HEK293 (cell line): ENCODE data around the gene MAGEF1.

Source experiments
- CTCF ChIA-PET: fragments of 350-600 bp; formaldehyde crosslinking; extraction: SDS; loops from one replicate; lab custom pipeline; 2021; ENCODE audit warnings: antibody characterized with exemption; lab: Yijun Ruan, JAX
- POLR2A ChIA-PET: fragments of 300-600 bp; formaldehyde crosslinking; extraction: SDS; loops from one replicate; lab custom pipeline; 2020; ENCODE audit warnings: antibody characterized with exemption, inconsistent platforms; lab: Yijun Ruan, JAX
- H3K27ac ChIP-seq: fragments of 200-500 bp; sonication (Bioruptor generic); 2 replicates; pipeline ENCODE4 v1.5.1; 2014; ENCODE audit warnings: low read depth, low read length, control low read depth, inconsistent platforms; ENCODE audit errors: extremely low read depth
- H3K36me3 ChIP-seq, 2 experiments: fragments of 200-500 bp in 1 of 2; sonication (Bioruptor generic) in 1 of 2; 1 replicate in 1 of 2; 2 replicates in 1 of 2; pipeline ENCODE4 v1.5.1; 2014 to 2017; ENCODE audit warnings: inconsistent platforms in 2 of 2, low read length in 2 of 2; ENCODE audit not compliant: control insufficient read depth in 2 of 2, insufficient read depth in 1 of 2
- H3K4me1 ChIP-seq: fragments of 200-500 bp; sonication (Bioruptor generic); 2 replicates; pipeline ENCODE4 v1.5.1; 2014; ENCODE audit warnings: mild to moderate bottlenecking, low read length, inconsistent platforms; ENCODE audit not compliant: control insufficient read depth, insufficient read depth
- H3K4me3 ChIP-seq: 2 replicates; pipeline ENCODE4 v1.5.1; 2011; ENCODE audit warnings: low read depth, mild to moderate bottlenecking, control low read depth, low read length, moderate library complexity
- H3K9me3 ChIP-seq: fragments of 200-500 bp; sonication (Bioruptor generic); 2 replicates; pipeline ENCODE4 v1.5.1; 2014; ENCODE audit warnings: low read depth, low read length, inconsistent platforms; ENCODE audit not compliant: control insufficient read depth, insufficient read depth
- GLI4 ChIP-seq: fragments of 450-650 bp; formaldehyde crosslinking; IDR thresholded peaks from 2 replicates; pipeline ENCODE4 v1.5.1; 2016; ENCODE audit warnings: missing biosample characterization, missing genetic modification characterization
- HOXA7 ChIP-seq: sonication (generic); formaldehyde crosslinking; IDR thresholded peaks from 2 replicates; pipeline ENCODE4 v1.8.1; 2022; ENCODE audit warnings: missing genetic modification reagents, borderline replicate concordance
- SALL2 ChIP-seq: fragments of 450-650 bp; formaldehyde crosslinking; IDR thresholded peaks from 2 replicates; pipeline ENCODE4 v1.5.0; 2017; ENCODE audit warnings: missing biosample characterization, mild to moderate bottlenecking, missing genetic modification characterization, borderline replicate concordance
- ZFHX2 ChIP-seq: fragments of 450-650 bp; formaldehyde crosslinking; conservative IDR thresholded peaks from 2 replicates; pipeline ENCODE4 v1.5.1; 2016; ENCODE audit warnings: missing biosample characterization, missing genetic modification characterization
- ZNF132 ChIP-seq: fragments of 450-650 bp; formaldehyde crosslinking; IDR thresholded peaks from 2 replicates; pipeline ENCODE4 v1.5.1; 2017; ENCODE audit warnings: missing biosample characterization, missing genetic modification characterization, borderline replicate concordance
- ZNF138 ChIP-seq: fragments of 450-650 bp; formaldehyde crosslinking; IDR thresholded peaks from 2 replicates; pipeline ENCODE4 v1.5.1; 2016; ENCODE audit warnings: missing biosample characterization, missing genetic modification characterization, borderline replicate concordance
- ZNF2 ChIP-seq: fragments of 450-650 bp; formaldehyde crosslinking; IDR thresholded peaks from 2 replicates; pipeline ENCODE4 v1.5.1; 2016; ENCODE audit warnings: missing biosample characterization, missing genetic modification characterization
- ZNF23 ChIP-seq: fragments of 450-650 bp; formaldehyde crosslinking; IDR thresholded peaks from 2 replicates; pipeline ENCODE4 v1.5.1; 2016; ENCODE audit warnings: missing biosample characterization, missing genetic modification characterization, borderline replicate concordance
- ZNF292 ChIP-seq: fragments of 450-650 bp; formaldehyde crosslinking; IDR thresholded peaks from 2 replicates; pipeline ENCODE4 v1.5.1; 2016; ENCODE audit warnings: low read depth, missing biosample characterization, missing genetic modification characterization, borderline replicate concordance
- ZNF366 ChIP-seq: fragments of 450-650 bp; formaldehyde crosslinking; conservative IDR thresholded peaks from 2 replicates; pipeline ENCODE4 v1.5.1; 2016; ENCODE audit warnings: missing biosample characterization, missing genetic modification characterization
- ZNF560 ChIP-seq: fragments of 450-650 bp; formaldehyde crosslinking; IDR thresholded peaks from 2 replicates; pipeline ENCODE4 v1.5.1; 2017; ENCODE audit warnings: missing biosample characterization, missing genetic modification characterization, borderline replicate concordance
- ZNF561 ChIP-seq: fragments of 450-650 bp; IDR thresholded peaks from 2 replicates; pipeline ENCODE4 v1.5.1; 2018; ENCODE audit warnings: missing biosample characterization, missing genetic modification characterization, borderline replicate concordance
- ZNF621 ChIP-seq: fragments of 450-650 bp; formaldehyde crosslinking; IDR thresholded peaks from 2 replicates; pipeline ENCODE4 v1.5.1; 2017; ENCODE audit warnings: missing biosample characterization, missing genetic modification characterization
- ZNF707 ChIP-seq: fragments of 450-650 bp; formaldehyde crosslinking; IDR thresholded peaks from 2 replicates; pipeline ENCODE4 v1.5.1; 2016; ENCODE audit warnings: missing biosample characterization, missing genetic modification characterization
- ZNF843 ChIP-seq: fragments of 450-650 bp; formaldehyde crosslinking; IDR thresholded peaks from 2 replicates; pipeline ENCODE4 v1.5.1; 2016; ENCODE audit warnings: missing biosample characterization, missing genetic modification characterization
- TF ChIP-seq, protein P1 (sequence below): fragments of 450-650 bp; formaldehyde crosslinking; IDR thresholded peaks from 2 replicates; pipeline ENCODE4 v1.5.0; 2017; ENCODE audit warnings: missing biosample characterization, missing genetic modification characterization, borderline replicate concordance
- TF ChIP-seq, protein P2 (sequence below): fragments of 450-650 bp; formaldehyde crosslinking; IDR thresholded peaks from 2 replicates; pipeline ENCODE4 v1.5.1; 2016; ENCODE audit warnings: missing biosample characterization, missing genetic modification characterization
- TF ChIP-seq, protein P3 (sequence below): fragments of 450-650 bp; formaldehyde crosslinking; IDR thresholded peaks from 2 replicates; pipeline ENCODE4 v1.5.1; 2016; ENCODE audit warnings: missing biosample characterization, missing genetic modification characterization
- TF ChIP-seq, protein P4 (sequence below): fragments of 450-650 bp; formaldehyde crosslinking; IDR thresholded peaks from 2 replicates; pipeline ENCODE4 v1.5.1; 2016; ENCODE audit warnings: missing biosample characterization, missing genetic modification characterization
- TF ChIP-seq, protein P5 (sequence below): fragments of 450-650 bp; formaldehyde crosslinking; IDR thresholded peaks from 2 replicates; pipeline ENCODE4 v1.5.1; 2016; ENCODE audit warnings: missing biosample characterization, missing genetic modification characterization

Gene MAGEF1

DNA sequence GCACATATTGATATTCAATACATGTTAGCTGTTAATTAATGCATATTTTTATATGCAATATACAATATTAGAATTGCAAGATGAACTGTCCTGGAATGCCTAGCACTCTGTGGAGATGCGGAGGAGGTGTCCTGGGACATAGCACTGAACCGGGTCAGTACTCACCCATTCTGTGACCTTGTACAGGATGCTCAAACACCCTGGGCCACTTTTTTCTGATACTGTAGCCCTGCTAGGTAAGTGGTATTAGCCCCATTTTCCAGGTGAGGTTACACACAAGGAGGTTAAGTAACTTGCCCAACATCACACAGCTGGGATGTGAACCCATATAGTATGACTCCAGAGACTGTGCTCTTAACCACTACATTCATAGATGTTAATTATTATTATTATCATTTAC lies 1.7 kb upstream of the MAGEF1 start:
- H3K4me3 ChIP-seq, result no peak overlapping the region
- no peak overlapping the region for H3K27ac ChIP-seq
- POLR2A ChIA-PET, result interaction anchor here (1.7 kb wide), 1 partner anchor 152 kb away, joined by 6 read pairs; the partner anchor contains the start of gene EPHB3
- peaks cover 9% of the 10 kb centered on the region for H3K4me1 ChIP-seq
- H3K9me3 ChIP-seq, result no peaks in the 10 kb centered on the region
- CTCF ChIA-PET, result interaction anchor here (1.0 to 1.2 kb wide), 2 partner anchors 13 to 152 kb away, joined by 5 read pairs; partner anchors contain the start of gene EPHB3
- H3K36me3 ChIP-seq, result peaks cover 5 to 15% of the 10 kb centered on the region in 2 experiments; a peak in 2 of 3 replicates
- TF ChIP-seq, protein P1, sequence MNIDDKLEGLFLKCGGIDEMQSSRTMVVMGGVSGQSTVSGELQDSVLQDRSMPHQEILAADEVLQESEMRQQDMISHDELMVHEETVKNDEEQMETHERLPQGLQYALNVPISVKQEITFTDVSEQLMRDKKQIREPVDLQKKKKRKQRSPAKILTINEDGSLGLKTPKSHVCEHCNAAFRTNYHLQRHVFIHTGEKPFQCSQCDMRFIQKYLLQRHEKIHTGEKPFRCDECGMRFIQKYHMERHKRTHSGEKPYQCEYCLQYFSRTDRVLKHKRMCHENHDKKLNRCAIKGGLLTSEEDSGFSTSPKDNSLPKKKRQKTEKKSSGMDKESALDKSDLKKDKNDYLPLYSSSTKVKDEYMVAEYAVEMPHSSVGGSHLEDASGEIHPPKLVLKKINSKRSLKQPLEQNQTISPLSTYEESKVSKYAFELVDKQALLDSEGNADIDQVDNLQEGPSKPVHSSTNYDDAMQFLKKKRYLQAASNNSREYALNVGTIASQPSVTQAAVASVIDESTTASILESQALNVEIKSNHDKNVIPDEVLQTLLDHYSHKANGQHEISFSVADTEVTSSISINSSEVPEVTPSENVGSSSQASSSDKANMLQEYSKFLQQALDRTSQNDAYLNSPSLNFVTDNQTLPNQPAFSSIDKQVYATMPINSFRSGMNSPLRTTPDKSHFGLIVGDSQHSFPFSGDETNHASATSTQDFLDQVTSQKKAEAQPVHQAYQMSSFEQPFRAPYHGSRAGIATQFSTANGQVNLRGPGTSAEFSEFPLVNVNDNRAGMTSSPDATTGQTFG, result no peak
- TF ChIP-seq HOXA7, result no peak
- no peak for TF ChIP-seq ZFHX2 (tag by site-specific recombination)
- TF ChIP-seq ZNF366 (tag by site-specific recombination), result no peak
- TF ChIP-seq, protein P2, sequence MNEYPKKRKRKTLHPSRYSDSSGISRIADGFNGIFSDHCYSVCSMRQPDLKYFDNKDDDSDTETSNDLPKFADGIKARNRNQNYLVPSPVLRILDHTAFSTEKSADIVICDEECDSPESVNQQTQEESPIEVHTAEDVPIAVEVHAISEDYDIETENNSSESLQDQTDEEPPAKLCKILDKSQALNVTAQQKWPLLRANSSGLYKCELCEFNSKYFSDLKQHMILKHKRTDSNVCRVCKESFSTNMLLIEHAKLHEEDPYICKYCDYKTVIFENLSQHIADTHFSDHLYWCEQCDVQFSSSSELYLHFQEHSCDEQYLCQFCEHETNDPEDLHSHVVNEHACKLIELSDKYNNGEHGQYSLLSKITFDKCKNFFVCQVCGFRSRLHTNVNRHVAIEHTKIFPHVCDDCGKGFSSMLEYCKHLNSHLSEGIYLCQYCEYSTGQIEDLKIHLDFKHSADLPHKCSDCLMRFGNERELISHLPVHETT (tag by site-specific recombination), result no peak
- TF ChIP-seq ZNF138, result no peak
- TF ChIP-seq GLI4 (tag by site-specific recombination), result no peak
- no peak for TF ChIP-seq ZNF292
- no peak for TF ChIP-seq ZNF561
- TF ChIP-seq, protein P3, sequence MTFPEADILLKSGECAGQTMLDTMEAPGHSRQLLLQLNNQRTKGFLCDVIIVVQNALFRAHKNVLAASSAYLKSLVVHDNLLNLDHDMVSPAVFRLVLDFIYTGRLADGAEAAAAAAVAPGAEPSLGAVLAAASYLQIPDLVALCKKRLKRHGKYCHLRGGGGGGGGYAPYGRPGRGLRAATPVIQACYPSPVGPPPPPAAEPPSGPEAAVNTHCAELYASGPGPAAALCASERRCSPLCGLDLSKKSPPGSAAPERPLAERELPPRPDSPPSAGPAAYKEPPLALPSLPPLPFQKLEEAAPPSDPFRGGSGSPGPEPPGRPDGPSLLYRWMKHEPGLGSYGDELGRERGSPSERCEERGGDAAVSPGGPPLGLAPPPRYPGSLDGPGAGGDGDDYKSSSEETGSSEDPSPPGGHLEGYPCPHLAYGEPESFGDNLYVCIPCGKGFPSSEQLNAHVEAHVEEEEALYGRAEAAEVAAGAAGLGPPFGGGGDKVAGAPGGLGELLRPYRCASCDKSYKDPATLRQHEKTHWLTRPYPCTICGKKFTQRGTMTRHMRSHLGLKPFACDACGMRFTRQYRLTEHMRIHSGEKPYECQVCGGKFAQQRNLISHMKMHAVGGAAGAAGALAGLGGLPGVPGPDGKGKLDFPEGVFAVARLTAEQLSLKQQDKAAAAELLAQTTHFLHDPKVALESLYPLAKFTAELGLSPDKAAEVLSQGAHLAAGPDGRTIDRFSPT (tag by site-specific recombination), result no peak
- no peak for TF ChIP-seq ZNF560 (tag by site-specific recombination)
- TF ChIP-seq, protein P4, sequence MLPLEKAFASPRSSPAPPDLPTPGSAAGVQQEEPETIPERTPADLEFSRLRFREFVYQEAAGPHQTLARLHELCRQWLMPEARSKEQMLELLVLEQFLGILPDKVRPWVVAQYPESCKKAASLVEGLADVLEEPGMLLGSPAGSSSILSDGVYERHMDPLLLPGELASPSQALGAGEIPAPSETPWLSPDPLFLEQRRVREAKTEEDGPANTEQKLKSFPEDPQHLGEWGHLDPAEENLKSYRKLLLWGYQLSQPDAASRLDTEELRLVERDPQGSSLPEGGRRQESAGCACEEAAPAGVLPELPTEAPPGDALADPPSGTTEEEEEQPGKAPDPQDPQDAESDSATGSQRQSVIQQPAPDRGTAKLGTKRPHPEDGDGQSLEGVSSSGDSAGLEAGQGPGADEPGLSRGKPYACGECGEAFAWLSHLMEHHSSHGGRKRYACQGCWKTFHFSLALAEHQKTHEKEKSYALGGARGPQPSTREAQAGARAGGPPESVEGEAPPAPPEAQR, result no peak
- TF ChIP-seq, protein P5, sequence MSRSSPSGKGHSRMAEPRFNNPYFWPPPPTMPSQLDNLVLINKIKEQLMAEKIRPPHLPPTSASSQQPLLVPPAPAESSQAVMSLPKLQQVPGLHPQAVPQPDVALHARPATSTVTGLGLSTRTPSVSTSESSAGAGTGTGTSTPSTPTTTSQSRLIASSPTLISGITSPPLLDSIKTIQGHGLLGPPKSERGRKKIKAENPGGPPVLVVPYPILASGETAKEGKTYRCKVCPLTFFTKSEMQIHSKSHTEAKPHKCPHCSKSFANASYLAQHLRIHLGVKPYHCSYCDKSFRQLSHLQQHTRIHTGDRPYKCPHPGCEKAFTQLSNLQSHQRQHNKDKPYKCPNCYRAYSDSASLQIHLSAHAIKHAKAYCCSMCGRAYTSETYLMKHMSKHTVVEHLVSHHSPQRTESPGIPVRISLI (tag by site-specific recombination), result no peak
- no peak for TF ChIP-seq ZNF23
- TF ChIP-seq ZNF132 (tag by site-specific recombination), result no peak
- TF ChIP-seq SALL2, result no peak
- no peak for TF ChIP-seq ZNF843 (tag by site-specific recombination)
- no peak for TF ChIP-seq ZNF707 (tag by site-specific recombination)
- TF ChIP-seq ZNF2, result no peak
- no peak for TF ChIP-seq ZNF621 (tag by site-specific recombination)
